ENCODE data around the gene FGF18.

DNA sequence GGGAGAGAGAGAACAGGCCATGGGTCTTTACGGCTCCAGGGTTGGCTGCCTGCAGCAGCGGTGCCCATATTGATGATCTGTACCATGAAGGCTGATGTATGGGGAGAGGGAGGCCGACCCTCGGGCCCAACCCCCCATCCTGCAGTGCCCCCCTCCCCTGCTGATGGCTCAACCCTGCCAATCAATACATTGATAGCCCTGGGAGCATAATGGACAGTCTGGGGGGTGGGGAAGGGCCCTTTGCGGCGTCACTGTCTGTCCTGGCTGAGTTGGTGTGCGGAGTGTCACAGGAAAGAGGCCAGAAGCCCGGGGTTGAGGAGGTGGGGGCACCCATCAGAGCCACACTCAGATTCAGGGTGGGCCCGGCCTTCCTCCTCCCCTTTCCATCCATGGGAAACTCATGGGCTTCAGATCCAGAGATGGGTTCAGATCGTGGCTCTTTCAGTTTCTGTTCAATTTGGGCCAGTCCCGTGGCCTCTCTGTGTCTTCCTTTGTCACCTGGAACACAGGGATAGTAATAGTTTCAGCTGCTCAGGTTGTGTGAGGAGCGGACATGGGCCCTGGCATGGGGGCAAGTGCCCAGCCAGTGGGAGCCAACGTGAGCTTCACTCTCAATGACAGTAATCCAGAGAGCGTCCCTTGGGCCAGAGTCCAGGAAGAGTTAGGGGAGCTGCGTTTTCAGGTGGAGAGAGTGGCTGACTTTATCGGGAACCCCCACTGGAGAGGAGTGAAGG lies 9.5 kb downstream of the FGF18 start:
- no peak for TF ChIP-seq POLR2A (IDR thresholded peaks at IDR 0.05)
- TF ChIP-seq, protein P1, sequence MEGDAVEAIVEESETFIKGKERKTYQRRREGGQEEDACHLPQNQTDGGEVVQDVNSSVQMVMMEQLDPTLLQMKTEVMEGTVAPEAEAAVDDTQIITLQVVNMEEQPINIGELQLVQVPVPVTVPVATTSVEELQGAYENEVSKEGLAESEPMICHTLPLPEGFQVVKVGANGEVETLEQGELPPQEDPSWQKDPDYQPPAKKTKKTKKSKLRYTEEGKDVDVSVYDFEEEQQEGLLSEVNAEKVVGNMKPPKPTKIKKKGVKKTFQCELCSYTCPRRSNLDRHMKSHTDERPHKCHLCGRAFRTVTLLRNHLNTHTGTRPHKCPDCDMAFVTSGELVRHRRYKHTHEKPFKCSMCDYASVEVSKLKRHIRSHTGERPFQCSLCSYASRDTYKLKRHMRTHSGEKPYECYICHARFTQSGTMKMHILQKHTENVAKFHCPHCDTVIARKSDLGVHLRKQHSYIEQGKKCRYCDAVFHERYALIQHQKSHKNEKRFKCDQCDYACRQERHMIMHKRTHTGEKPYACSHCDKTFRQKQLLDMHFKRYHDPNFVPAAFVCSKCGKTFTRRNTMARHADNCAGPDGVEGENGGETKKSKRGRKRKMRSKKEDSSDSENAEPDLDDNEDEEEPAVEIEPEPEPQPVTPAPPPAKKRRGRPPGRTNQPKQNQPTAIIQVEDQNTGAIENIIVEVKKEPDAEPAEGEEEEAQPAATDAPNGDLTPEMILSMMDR (IDR thresholded peaks at IDR 0.05): no peak

All from heart left ventricle (tissue), 13 donors.